HG03066 (cell line): Measurements from ENCODE around the gene SOX5.

Source experiments
- ATAC-seq: cut with Tn5 transposase; IDR thresholded peaks from one replicate; pipeline ENCODE4 v1.9.1; 2021; ENCODE audit warnings: low read depth; ENCODE audit not compliant: unreplicated experiment

Gene SOX5

GRCh38 chr12:23561364-23562345, 387.8 kb downstream of the SOX5 start:
- ATAC-seq = no peak

- peak; percentile 64 for ATAC-seq
Measured at GRCh38 chr12:23560611-23561010, 388.9 kb downstream of the SOX5 start.

GRCh38 chr12:23559268-23559753, 390.2 kb downstream of the SOX5 start:
- no peak for ATAC-seq

- no peak for ATAC-seq
Measured at GRCh38 chr12:23556661-23557060, 392.8 kb downstream of the SOX5 start.

GRCh38 chr12:23555825-23556207, 393.7 kb downstream of the SOX5 start:
- no peak for ATAC-seq

GRCh38 chr12:23555180-23555824, 394.2 kb downstream of the SOX5 start:
- no peak for ATAC-seq

GRCh38 chr12:23552417-23552816, 397.1 kb downstream of the SOX5 start:
- ATAC-seq = no peak

GRCh38 chr12:23550753-23551152, 398.7 kb downstream of the SOX5 start:
- no peak for ATAC-seq

- no peak for ATAC-seq
Measured at GRCh38 chr12:23548742-23549141, 400.7 kb downstream of the SOX5 start.

- no peak for ATAC-seq
Measured at GRCh38 chr12:23546756-23547155, 402.7 kb downstream of the SOX5 start.

GRCh38 chr12:23543767-23544166, 405.7 kb downstream of the SOX5 start:
- no peak for ATAC-seq

- no peak for ATAC-seq
Measured at GRCh38 chr12:23542187-23542586, 407.3 kb downstream of the SOX5 start.

GRCh38 chr12:23540572-23540971, 408.9 kb downstream of the SOX5 start:
- ATAC-seq = no peak

- peak; percentile 69 for ATAC-seq
Measured at GRCh38 chr12:23536293-23536692, 413.2 kb downstream of the SOX5 start.

- no peak for ATAC-seq
Measured at GRCh38 chr12:23535441-23535840, 414.0 kb downstream of the SOX5 start.

- no peak for ATAC-seq
Measured at GRCh38 chr12:23534196-23534595, 415.3 kb downstream of the SOX5 start.

GRCh38 chr12:23533699-23534098, 415.8 kb downstream of the SOX5 start:
- no peak for ATAC-seq

GRCh38 chr12:23533265-23533664, 416.2 kb downstream of the SOX5 start:
- ATAC-seq = no peak

- ATAC-seq = no peak
Measured at GRCh38 chr12:23528316-23528715, 421.2 kb downstream of the SOX5 start.

- ATAC-seq = no peak
Measured at GRCh38 chr12:23525450-23526072, 423.9 kb downstream of the SOX5 start.

- ATAC-seq = no peak
Measured at GRCh38 chr12:23523339-23523738, 426.1 kb downstream of the SOX5 start.
